ENCODE measurements around the gene PARP12.
"Not testable (repeated sequence)": the region's sequence is repeated elsewhere in the genome, so short reads cannot be mapped to it uniquely, and the experiment has no call there.

The PARP12 gene, protein sequence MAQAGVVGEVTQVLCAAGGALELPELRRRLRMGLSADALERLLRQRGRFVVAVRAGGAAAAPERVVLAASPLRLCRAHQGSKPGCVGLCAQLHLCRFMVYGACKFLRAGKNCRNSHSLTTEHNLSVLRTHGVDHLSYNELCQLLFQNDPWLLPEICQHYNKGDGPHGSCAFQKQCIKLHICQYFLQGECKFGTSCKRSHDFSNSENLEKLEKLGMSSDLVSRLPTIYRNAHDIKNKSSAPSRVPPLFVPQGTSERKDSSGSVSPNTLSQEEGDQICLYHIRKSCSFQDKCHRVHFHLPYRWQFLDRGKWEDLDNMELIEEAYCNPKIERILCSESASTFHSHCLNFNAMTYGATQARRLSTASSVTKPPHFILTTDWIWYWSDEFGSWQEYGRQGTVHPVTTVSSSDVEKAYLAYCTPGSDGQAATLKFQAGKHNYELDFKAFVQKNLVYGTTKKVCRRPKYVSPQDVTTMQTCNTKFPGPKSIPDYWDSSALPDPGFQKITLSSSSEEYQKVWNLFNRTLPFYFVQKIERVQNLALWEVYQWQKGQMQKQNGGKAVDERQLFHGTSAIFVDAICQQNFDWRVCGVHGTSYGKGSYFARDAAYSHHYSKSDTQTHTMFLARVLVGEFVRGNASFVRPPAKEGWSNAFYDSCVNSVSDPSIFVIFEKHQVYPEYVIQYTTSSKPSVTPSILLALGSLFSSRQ

DNA sequence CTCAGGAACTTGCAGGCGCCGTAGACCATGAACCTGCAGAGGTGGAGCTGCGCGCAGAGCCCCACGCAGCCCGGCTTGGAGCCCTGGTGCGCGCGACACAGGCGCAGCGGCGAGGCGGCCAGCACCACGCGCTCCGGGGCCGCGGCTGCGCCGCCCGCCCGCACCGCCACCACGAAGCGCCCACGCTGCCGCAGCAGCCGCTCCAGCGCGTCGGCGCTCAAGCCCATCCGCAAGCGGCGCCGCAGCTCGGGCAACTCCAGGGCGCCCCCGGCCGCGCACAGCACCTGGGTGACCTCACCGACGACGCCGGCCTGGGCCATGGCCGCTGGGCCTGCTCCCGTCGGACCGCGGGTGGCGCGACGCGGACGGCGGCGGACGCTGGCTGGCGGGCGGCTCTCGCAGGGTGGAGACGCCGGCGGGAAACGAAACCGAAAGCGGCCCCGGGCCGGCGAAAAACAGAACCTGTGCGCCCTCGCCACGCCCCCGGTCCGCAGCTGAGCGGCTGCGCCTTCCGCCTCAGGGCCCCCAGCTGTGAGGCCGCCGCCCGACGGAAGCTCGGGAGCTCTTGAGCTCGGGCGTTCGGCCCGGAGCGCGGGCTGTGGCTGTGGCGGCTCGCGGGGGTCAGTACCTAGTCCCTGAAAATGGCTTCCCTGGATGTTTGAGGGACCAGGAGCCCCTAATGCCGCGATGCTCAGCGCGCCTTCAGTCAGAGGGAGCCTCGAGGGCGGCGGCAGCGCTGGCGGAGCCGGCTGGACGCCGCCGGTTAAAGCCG is at the start of gene PARP12:
Gene PARP12 (minus strand): TSS at position 424 of the 772 bp plus-strand sequence. CDS start 104 bp downstream, at position 320.
- ChIA-PET POLR2A (ENCODE audit: low non-redundant PET) (no interaction called here), CTCF (interaction anchor here (0.6 kb wide), 2 partner anchors 67 to 191 kb away, joined by 3 read pairs; no protein-coding TSS in a partner anchor)
- peak; percentile 60 for DNase-seq (ENCODE audit: low spot score)
- peak within 1 kb of the TSS; percentile 77 for H3K27ac ChIP-seq
- TF ChIP-seq, protein P1, sequence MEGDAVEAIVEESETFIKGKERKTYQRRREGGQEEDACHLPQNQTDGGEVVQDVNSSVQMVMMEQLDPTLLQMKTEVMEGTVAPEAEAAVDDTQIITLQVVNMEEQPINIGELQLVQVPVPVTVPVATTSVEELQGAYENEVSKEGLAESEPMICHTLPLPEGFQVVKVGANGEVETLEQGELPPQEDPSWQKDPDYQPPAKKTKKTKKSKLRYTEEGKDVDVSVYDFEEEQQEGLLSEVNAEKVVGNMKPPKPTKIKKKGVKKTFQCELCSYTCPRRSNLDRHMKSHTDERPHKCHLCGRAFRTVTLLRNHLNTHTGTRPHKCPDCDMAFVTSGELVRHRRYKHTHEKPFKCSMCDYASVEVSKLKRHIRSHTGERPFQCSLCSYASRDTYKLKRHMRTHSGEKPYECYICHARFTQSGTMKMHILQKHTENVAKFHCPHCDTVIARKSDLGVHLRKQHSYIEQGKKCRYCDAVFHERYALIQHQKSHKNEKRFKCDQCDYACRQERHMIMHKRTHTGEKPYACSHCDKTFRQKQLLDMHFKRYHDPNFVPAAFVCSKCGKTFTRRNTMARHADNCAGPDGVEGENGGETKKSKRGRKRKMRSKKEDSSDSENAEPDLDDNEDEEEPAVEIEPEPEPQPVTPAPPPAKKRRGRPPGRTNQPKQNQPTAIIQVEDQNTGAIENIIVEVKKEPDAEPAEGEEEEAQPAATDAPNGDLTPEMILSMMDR (conservative IDR thresholded peaks at IDR 0.05; ENCODE audit: low read depth), result no peak

GRCh38 chr7:140108777-140109176 is 46.0 kb upstream of the PARP12 start:
- CTCF ChIA-PET; DNase-seq (ENCODE audit: low spot score); H3K27ac ChIP-seq; POLR2A ChIA-PET (ENCODE audit: low non-redundant PET): not testable (repeated sequence)

GRCh38 chr7:140096459-140096858 is 33.7 kb upstream of the PARP12 start:
- ChIA-PET POLR2A (ENCODE audit: low non-redundant PET) (no interaction called here), CTCF (no interaction called here)
- no peak for DNase-seq (ENCODE audit: low spot score)
- TF ChIP-seq, protein P1 (conservative IDR thresholded peaks at IDR 0.05; ENCODE audit: low read depth), result no peak
- no peak overlapping the region for H3K27ac ChIP-seq

- no peak for DNase-seq (ENCODE audit: low spot score)
- TF ChIP-seq, protein P1 (conservative IDR thresholded peaks at IDR 0.05; ENCODE audit: low read depth), result no peak
- POLR2A ChIA-PET (ENCODE audit: low non-redundant PET), result no interaction called here
- H3K27ac ChIP-seq, result no peak overlapping the region
- CTCF ChIA-PET, result no interaction called here
These were observed 30.6 kb upstream of the PARP12 start for GRCh38 chr7:140093375-140093774.

DNA sequence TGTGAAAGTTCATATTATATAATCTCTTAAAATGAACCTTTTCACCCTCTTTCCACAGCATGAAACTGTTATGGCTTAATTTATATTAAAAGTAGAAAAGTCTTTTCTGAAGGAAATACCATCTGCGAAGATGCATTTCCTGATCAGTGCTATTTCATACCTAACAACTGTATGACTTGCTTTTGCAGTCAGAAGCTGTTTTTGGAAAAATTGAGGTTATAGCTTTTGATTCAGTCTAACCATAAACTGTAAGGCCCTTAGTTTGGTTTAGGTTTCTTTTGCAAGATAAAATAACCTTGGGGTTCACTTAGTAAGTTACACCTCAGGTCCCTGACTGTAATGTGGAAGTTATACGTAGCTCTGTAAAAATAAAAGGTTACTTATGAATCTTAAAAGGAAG is 22.7 kb upstream of the PARP12 start:
- POLR2A ChIA-PET (ENCODE audit: low non-redundant PET), result no interaction called here
- CTCF ChIA-PET, result no interaction called here
- no peak for DNase-seq (ENCODE audit: low spot score)
- TF ChIP-seq, protein P1 (conservative IDR thresholded peaks at IDR 0.05; ENCODE audit: low read depth), result no peak
- no peak overlapping the region for H3K27ac ChIP-seq

GRCh38 chr7:140084972-140085371 is 22.2 kb upstream of the PARP12 start:
- POLR2A ChIA-PET (ENCODE audit: low non-redundant PET), result no interaction called here
- H3K27ac ChIP-seq, result no peak overlapping the region
- DNase-seq (ENCODE audit: low spot score), result no peak
- TF ChIP-seq, protein P1 (conservative IDR thresholded peaks at IDR 0.05; ENCODE audit: low read depth), result no peak
- CTCF ChIA-PET, result interaction anchor here (0.7 kb wide), 1 partner anchor 78 kb away, joined by 3 read pairs; no protein-coding TSS in a partner anchor
